HepG2 (cell line): Measurements from ENCODE around the gene WWP2. TPM values are rescaled to one million over a fixed set of nuclear protein-coding genes. Genes with fewer than 3 reads are reported as not detected.
A peak's percentile ranks its signal among the peaks of the same experiment; 100 is the strongest.

Source experiments
- CENPT ChIP-seq: sonication (generic); formaldehyde crosslinking; IDR thresholded peaks from 2 replicates; pipeline ENCODE4 v1.8.0; 2022; ENCODE audit warnings: low read depth, mild to moderate bottlenecking, moderate library complexity, missing genetic modification reagents
- DRAP1 ChIP-seq: IDR thresholded peaks from 2 replicates; pipeline ENCODE4 v1.6.1; 2016; ENCODE audit warnings: missing genetic modification reagents, missing compliant biosample characterization
- GFI1 ChIP-seq: sonication (generic); formaldehyde crosslinking; IDR thresholded peaks from 2 replicates; pipeline ENCODE4 v1.5.0; 2020; ENCODE audit warnings: missing genetic modification reagents, mild to moderate bottlenecking, borderline replicate concordance
- HNF1B ChIP-seq: sonication (generic); formaldehyde crosslinking; IDR thresholded peaks from 2 replicates; pipeline ENCODE4 v1.5.1; 2020; ENCODE audit warnings: mild to moderate bottlenecking, moderate library complexity, missing genetic modification reagents
- MLX ChIP-seq: IDR thresholded peaks from 2 replicates; pipeline ENCODE4 v1.6.1; 2016
- NR3C1 ChIP-seq: sonication (generic); formaldehyde crosslinking; IDR thresholded peaks from 2 replicates; pipeline ENCODE4 v1.4.0; 2020; ENCODE audit warnings: missing genetic modification reagents
- TEAD3 ChIP-seq: optimal IDR thresholded peaks from 2 replicates; pipeline ENCODE3; 2016; ENCODE audit warnings: borderline replicate concordance
- ZBTB4 ChIP-seq: sonication (generic); formaldehyde crosslinking; IDR thresholded peaks from 2 replicates; pipeline ENCODE4 v1.4.0; 2020; ENCODE audit warnings: missing genetic modification reagents, mild to moderate bottlenecking, borderline replicate concordance
- ZNF138 ChIP-seq: sonication (generic); formaldehyde crosslinking; IDR thresholded peaks from 2 replicates; pipeline ENCODE4 v1.5.0; 2020; ENCODE audit warnings: mild to moderate bottlenecking, low read depth, missing genetic modification reagents
- ZNF33B ChIP-seq: sonication (generic); formaldehyde crosslinking; IDR thresholded peaks from 2 replicates; pipeline ENCODE4 v1.5.1; 2020; ENCODE audit warnings: mild to moderate bottlenecking, missing genetic modification reagents
- ZNF569 ChIP-seq: sonication (generic); formaldehyde crosslinking; IDR thresholded peaks from 2 replicates; pipeline ENCODE4 v1.5.0; 2020; ENCODE audit warnings: mild to moderate bottlenecking, missing genetic modification reagents, moderate library complexity, borderline replicate concordance
- ZNF644 ChIP-seq: IDR thresholded peaks from 2 replicates; pipeline ENCODE4 v1.6.1; 2016; ENCODE audit warnings: low read depth
- ZNF646 ChIP-seq: sonication (generic); formaldehyde crosslinking; IDR thresholded peaks from 2 replicates; pipeline ENCODE4 v1.9.0; 2021; ENCODE audit warnings: mild to moderate bottlenecking, missing genetic modification reagents
- ZNF724P ChIP-seq: sonication (generic); formaldehyde crosslinking; IDR thresholded peaks from 2 replicates; pipeline ENCODE4 v1.8.0; 2022; ENCODE audit warnings: missing genetic modification reagents, borderline replicate concordance
- ZNF816 ChIP-seq: sonication (generic); formaldehyde crosslinking; IDR thresholded peaks from 2 replicates; pipeline ENCODE4 v1.8.0; 2022; ENCODE audit warnings: missing genetic modification reagents, mild to moderate bottlenecking, borderline replicate concordance
- ZNF83 ChIP-seq: sonication (generic); formaldehyde crosslinking; IDR thresholded peaks from 2 replicates; pipeline ENCODE4 v1.4.0; 2020; ENCODE audit warnings: missing genetic modification reagents, mild to moderate bottlenecking, borderline replicate concordance
- polyA plus RNA-seq, 8 experiments: library from polyadenylated mRNA; depleted of rRNA in 3 of 8; stranded (reverse) in 7 of 8; unstranded in 1 of 8; fragments of >200 nt; fragmentation: Illumina TruSeq in 4 of 8; extraction: Trizol in 4 of 8; gene quantifications; 2 replicates each; pipeline versions ENCODE4 v1.2.1 to v1.2.3, GENCODE V29; 2011 to 2016; ENCODE audit warnings: low read depth in 4 of 8, missing spikeins in 1 of 8, mixed read lengths in 1 of 8; ENCODE audit not compliant: insufficient read depth in 1 of 8
- total RNA-seq, 5 experiments: library from RNA; depleted of rRNA; stranded (reverse); fragments of >200 nt; fragmentation: Illumina TruSeq; extraction: Trizol; gene quantifications; 2 replicates each; pipeline ENCODE4 v1.2.3, GENCODE V29; 2016; ENCODE audit warnings: low read depth in 1 of 5

Gene WWP2
- total and polyA plus RNA-seq, 2 of the 13 experiments (the other 11 are each of a cell fraction or from before 2014, with no cell fraction given), result 11.4 to 28.2 TPM

GRCh38 chr16:69845181-69845580 lies 83.0 kb downstream of the WWP2 start (continued):
- no peak for TF ChIP-seq ZBTB4 (CRISPR knock-in tag)
- TF ChIP-seq GFI1 (CRISPR knock-in tag), result peak; percentile 65; the same call in 1 of the 2 replicates
- no peak for TF ChIP-seq ZNF83 (CRISPR knock-in tag)
- peak; percentile 79; the same call in 1 of the 2 replicates for TF ChIP-seq HNF1B (CRISPR knock-in tag)
- TF ChIP-seq ZNF569, result no peak
- no peak for TF ChIP-seq NR3C1 (CRISPR knock-in tag)
- no peak for TF ChIP-seq ZNF816 (CRISPR knock-in tag)
- TF ChIP-seq CENPT, result no peak
- no peak for TF ChIP-seq ZNF138 (CRISPR knock-in tag)
- peak; percentile 56 for TF ChIP-seq DRAP1 (CRISPR knock-in tag)
- TF ChIP-seq TEAD3, result peak; percentile 71
- no peak for TF ChIP-seq ZNF646 (CRISPR knock-in tag)
- no peak for TF ChIP-seq ZNF33B (CRISPR knock-in tag)
- TF ChIP-seq ZNF724P (CRISPR knock-in tag), result no peak
- no peak; the same call in 1 of the 2 replicates for TF ChIP-seq ZNF644 (CRISPR knock-in tag)
- TF ChIP-seq MLX (CRISPR knock-in tag), result no peak
